Measurements from ENCODE around the gene TNFAIP8. TPM values are rescaled to one million over a fixed set of nuclear protein-coding genes. Genes with fewer than 3 reads are reported as not detected.
A peak's percentile ranks its signal among the peaks of the same experiment; 100 is the strongest.

Gene TNFAIP8
- 23.7 and 25.6 TPM in 2 replicates for total RNA-seq (2014; rRNA removed; shearing (Covaris generic))

GRCh38 chr5:119355685-119356611, at the start of gene TNFAIP8:
TSS of gene TNFAIP8 (plus strand) at chr5:119356019. CDS start at chr5:119356091, 72 bp downstream.
- peak; percentile 71 for DNase-seq (ENCODE audit: low read depth)

GRCh38 chr5:119307170-119307569, 48.6 kb upstream of the TNFAIP8 start:
- DNase-seq (ENCODE audit: low read depth): no peak

- no peak for DNase-seq (ENCODE audit: low read depth)
Measured at GRCh38 chr5:119309326-119309725, 46.5 kb upstream of the TNFAIP8 start.

GRCh38 chr5:119311688-119312087, 44.1 kb upstream of the TNFAIP8 start:
- no peak for DNase-seq (ENCODE audit: low read depth)

- peak; percentile 46 for DNase-seq (ENCODE audit: low read depth)
Measured at GRCh38 chr5:119312403-119312802, 43.4 kb upstream of the TNFAIP8 start.

GRCh38 chr5:119313197-119313596, 42.6 kb upstream of the TNFAIP8 start:
- no peak for DNase-seq (ENCODE audit: low read depth)

- no peak for DNase-seq (ENCODE audit: low read depth)
Measured at GRCh38 chr5:119313658-119314605, 41.9 kb upstream of the TNFAIP8 start.

GRCh38 chr5:119315516-119315949, 40.3 kb upstream of the TNFAIP8 start:
- DNase-seq (ENCODE audit: low read depth): peak; percentile 51

- DNase-seq (ENCODE audit: low read depth): no peak
Measured at GRCh38 chr5:119316086-119316485, 39.7 kb upstream of the TNFAIP8 start.

GRCh38 chr5:119316906-119317305, 38.9 kb upstream of the TNFAIP8 start:
- no peak for DNase-seq (ENCODE audit: low read depth)

GRCh38 chr5:119318256-119318894, 37.4 kb upstream of the TNFAIP8 start:
- DNase-seq (ENCODE audit: low read depth): no peak

GRCh38 chr5:119319401-119319800, 36.4 kb upstream of the TNFAIP8 start:
- no peak for DNase-seq (ENCODE audit: low read depth)

- DNase-seq (ENCODE audit: low read depth): no peak
Measured at GRCh38 chr5:119319890-119320289, 35.9 kb upstream of the TNFAIP8 start.

- DNase-seq (ENCODE audit: low read depth): no peak
Measured at GRCh38 chr5:119321569-119322311, 34.1 kb upstream of the TNFAIP8 start.

- DNase-seq (ENCODE audit: low read depth): no peak
Measured at GRCh38 chr5:119322312-119322947, 33.4 kb upstream of the TNFAIP8 start.

- no peak for DNase-seq (ENCODE audit: low read depth)
Measured at GRCh38 chr5:119322948-119323537, 32.8 kb upstream of the TNFAIP8 start.

GRCh38 chr5:119323601-119324000, 32.2 kb upstream of the TNFAIP8 start:
- peak; percentile 27 for DNase-seq (ENCODE audit: low read depth)

- DNase-seq (ENCODE audit: low read depth): no peak
Measured at GRCh38 chr5:119324842-119325241, 31.0 kb upstream of the TNFAIP8 start.

GRCh38 chr5:119327018-119327417, 28.8 kb upstream of the TNFAIP8 start:
- DNase-seq (ENCODE audit: low read depth): no peak
